Measurements from ENCODE around the gene FOXJ2.

DNA sequence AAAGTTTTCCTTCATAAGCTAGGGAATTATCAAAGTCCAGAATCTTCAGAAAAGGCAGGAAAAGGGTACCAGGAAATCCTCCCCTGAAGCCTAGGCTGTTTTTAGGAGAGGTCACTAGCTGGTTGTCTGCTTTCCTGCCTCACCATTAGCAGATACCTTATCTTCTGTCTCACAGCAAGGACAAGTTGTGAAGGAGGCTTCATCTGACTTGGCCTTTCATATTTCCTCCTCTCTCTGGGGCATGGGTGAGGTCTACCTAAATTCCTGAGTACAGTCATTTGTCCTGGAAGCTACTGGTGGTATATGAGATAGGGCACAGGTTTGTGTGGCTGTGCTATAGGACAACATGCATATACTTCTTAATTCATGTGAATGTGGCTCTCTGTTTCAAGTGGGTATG, 2.3 kb downstream of the FOXJ2 start:
- TF ChIP-seq, protein P1, sequence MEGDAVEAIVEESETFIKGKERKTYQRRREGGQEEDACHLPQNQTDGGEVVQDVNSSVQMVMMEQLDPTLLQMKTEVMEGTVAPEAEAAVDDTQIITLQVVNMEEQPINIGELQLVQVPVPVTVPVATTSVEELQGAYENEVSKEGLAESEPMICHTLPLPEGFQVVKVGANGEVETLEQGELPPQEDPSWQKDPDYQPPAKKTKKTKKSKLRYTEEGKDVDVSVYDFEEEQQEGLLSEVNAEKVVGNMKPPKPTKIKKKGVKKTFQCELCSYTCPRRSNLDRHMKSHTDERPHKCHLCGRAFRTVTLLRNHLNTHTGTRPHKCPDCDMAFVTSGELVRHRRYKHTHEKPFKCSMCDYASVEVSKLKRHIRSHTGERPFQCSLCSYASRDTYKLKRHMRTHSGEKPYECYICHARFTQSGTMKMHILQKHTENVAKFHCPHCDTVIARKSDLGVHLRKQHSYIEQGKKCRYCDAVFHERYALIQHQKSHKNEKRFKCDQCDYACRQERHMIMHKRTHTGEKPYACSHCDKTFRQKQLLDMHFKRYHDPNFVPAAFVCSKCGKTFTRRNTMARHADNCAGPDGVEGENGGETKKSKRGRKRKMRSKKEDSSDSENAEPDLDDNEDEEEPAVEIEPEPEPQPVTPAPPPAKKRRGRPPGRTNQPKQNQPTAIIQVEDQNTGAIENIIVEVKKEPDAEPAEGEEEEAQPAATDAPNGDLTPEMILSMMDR (IDR thresholded peaks at IDR 0.05): no peak
- TF ChIP-seq EP300 (IDR thresholded peaks at IDR 0.05): no peak

All from esophagus muscularis mucosa (tissue), 3 donors.